HG03196 (cell line): Measurements from ENCODE around the gene ADARB2.
A peak's percentile ranks its signal among the peaks of the same experiment; 100 is the strongest.
"Not testable (repeated sequence)": the region's sequence is repeated elsewhere in the genome, so short reads cannot be mapped to it uniquely, and the experiment has no call there.

Source experiments
- ATAC-seq: cut with Tn5 transposase; IDR thresholded peaks from one replicate; pipeline ENCODE4 v1.9.1; 2021; ENCODE audit not compliant: unreplicated experiment

The ADARB2 gene

DNA sequence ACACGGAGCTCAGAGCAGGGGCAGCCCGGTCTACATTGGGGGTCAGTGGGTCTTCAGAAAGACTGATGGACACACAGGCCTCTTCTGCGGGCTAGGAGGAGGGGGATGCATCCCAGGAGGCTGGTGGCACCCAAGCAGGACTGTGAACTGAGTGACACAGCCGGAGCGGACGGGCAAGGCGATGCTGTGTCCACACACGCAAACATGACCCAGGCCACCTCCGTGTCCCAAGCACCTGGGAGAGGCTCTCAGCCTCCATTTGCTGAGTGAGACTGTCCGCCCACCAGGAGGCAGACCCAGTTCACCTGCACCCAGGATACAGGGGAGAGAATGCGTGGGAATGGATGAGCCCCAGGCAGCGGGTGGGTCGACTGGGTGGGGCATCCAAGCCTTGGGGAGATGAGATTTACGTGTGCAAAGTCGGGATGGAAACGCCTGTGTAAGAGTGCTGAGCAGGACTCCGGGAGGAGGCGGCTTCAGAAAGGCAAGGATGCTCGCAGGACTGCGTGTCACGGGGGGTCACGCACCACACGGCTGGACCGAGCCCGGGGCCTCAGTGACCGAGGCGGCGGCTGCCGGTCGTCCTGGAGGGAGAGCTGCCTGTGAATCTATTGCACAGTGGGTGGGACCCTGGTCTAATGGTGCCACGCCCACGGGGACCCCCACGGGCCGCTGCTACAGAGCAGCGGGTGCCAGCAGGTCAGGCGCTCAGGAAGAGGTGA is 262.8 kb downstream of the ADARB2 start:
- ATAC-seq = no peak

DNA sequence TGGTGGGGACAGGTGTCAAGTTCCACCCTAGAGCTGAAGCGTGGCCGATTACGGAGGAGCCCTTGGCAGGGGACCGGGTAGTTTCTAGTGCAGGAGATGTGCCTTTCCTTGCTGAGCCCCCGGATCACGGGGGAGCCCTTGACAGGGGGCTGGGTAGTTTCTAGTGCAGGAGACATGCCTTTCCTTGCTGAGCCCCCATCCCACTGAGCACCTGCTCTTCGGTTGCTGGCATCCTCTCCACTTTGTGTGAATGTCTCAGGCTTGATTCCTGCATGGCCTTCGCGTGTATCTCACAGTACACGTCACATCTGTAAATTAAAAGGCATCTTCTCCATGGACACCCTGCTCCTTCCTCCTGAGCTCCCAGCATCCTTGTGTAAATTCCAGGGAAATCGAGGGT is 263.5 kb downstream of the ADARB2 start:
- no peak for ATAC-seq

DNA sequence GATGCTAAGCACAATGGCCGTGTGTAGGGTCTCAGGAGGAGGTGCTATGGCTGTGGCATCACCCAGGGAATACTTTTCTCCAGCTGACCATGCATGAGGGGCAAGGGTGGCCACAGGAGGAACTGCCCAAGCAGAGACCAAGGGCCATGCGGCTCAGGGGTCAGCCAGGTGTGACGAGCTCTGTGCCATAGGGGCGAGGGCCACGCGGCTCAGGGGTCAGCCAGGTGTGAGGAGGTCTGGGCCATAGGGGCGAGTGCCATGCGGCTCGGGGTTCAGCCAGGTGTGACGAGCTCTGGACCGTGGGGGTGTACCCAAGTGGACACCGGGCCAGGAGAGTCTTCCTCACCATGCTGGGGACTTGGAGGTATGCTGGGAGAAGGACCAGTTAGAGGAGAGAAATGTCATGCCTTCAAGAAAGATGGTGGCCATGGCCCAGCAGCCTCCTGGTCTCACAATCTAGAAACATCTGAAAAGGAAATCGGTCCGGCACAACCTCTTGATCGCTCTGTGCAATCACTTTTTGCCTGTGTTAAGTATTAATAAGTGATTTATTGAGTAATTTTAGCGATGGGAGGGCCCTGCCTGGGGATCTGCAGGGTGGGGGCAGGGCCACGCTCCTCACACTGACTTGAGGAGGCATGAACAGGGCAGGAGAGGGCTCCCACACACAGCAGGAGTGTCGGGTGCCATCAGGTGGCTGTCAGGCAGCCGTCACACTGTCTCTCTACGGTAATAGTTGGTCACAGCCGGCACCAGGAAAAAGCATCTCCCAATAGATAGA is 265.0 kb downstream of the ADARB2 start:
- no peak for ATAC-seq

DNA sequence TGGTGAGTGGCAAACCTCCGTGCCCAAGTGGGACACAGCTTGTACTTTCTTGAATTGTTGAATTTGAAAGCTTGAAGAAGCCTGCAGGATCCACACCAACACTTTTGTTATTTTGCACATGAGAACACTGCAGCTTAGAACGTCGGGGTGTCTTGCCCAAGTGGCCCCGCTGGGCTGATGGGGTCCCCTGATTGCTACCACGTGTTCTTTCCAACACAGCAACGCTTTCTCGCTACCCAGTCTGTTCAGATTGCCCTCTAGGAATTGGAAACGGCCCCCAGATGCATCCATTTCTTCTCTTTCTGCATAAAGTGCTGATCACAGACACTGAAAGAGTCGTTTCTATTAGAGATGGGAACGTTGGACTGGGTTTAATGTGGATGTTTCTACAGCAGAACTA is 268.5 kb downstream of the ADARB2 start:
- no peak for ATAC-seq

DNA sequence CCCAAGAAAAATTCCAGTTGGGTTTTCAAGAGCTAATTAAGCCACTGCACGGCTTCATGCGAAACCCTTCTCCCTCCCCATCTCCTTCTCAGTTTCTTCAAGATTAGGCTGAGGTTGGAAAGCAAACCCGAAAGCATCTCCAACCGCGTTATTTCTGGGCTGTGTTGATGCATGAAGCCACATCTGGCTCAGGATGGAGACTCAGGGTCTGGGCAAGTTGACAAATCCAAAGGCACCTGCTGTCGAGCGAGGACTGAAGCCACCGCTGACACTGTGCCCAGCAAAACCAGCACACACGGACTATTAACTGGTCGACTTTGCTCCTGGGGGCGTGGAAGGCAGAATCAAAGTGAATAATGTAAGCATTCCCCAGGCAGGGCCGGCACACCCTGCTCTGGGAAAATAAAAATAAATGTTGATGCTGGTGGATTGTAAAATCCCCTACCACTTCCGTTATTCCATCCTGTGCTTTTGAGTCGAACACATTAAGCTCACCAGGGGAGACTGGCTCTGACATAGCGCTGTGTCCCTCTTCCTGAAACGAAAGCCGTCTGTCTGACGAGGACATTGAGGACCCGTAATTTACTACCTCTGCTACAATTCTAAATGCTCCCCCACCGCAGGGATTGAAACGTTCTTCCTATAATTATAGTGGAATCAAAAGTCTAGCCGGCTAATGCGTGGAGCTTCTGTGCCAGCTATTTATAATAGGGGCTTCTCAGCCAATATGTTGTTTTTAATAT is 269.8 kb downstream of the ADARB2 start:
- ATAC-seq = no peak

DNA sequence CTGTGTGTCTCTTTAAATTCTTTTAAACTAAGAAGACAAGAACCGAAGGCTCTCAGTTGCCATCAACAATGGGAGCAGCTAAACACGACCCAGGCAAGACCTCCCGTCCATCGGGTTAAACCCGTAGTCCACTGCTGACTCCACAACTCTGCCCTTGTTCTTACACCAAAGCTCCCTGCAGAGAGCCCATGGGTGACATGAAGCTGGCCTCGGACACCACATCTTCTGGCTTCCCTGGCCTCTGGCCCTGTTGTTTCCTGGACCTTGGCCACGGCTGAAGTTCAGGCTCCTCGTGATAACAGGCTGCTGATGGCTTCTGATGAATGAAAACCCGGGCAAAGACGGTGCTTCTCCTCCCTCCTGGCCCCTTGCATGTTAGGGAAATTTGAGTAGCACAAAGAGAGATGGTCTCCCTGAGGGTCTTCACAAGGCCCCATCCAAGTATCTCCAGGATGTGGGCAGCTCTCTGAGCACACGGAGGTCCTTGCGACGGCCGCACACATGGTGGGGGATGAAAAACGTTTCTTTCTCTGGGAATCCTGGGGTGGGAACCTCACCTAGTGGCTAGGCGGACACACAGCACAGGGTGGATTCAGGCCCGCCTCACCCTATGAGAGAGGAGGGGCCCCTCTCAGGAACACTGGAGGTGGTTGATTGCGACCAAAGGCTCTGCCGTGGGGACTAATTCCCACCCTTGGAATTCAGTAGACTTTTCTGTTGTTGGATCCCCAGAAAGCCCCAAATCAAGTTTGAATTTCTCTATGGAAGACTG is 271.1 kb downstream of the ADARB2 start:
- no peak for ATAC-seq

DNA sequence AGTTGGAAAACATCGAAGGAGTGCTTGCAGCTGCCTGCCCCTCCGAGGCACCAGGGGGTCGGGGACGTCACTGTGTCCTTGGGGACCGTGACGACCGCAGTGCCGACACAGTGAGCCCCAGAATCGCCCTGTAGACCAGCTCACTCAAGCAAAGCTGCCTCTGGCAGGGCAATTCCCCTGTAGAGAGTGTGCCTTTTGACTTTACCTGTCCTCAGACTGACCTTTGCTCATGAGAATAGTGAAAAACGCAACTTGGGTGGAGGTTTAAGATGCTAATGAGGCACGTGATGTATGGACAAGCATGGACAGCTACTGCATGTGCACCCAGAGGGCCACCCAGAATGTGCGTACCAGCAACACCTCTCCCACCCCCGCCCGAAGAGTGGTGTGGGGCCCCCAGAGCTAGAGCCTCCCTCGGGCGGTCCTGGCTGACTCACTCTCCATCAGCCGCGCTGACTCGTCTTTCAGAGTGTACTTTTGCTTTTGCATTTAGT is 271.9 kb downstream of the ADARB2 start:
- ATAC-seq = peak; percentile 67

DNA sequence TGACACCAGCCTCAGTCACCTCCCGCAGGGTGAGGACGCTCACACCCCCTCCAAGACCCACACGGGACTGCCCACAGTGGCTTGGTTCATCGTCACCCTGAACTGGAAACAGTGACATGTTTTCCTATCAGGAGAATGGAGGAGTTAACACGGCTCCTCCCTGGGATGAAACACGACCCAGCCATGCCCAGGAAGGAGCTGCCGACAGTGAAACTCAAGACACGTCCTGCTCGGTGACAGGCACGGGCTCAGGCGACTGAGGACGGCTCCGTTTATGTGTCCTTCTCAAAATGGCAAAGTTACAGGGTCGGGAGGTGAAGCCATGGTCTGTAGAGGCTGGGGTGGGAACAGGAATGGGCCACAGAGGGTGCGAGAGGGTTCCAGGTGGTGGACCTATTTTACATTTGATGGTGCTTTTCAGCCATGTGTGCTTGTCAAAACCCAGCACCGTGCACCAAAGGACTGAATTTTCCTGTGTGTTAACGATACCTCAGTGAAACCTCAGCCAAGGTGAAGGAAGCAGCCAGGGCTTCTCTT is 272.4 kb downstream of the ADARB2 start:
- peak; percentile 6 for ATAC-seq

DNA sequence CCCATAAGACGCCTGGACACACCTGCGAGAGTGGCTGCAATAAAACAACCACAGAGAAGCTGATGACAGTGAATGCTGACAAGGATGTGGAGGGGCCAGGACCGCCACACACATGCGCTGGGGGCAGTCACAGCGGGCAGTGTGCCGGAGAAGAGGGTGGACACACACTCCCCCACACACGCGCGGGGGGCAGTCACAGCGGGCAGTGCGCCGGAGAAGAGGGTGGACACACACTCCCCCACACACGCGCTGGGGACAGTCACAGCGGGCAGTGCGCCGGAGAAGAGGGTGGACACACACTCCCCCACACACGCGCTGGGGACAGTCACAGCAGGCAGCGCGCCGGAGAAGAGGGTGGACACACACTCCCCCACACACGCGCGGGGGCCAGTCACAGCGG is 273.4 kb downstream of the ADARB2 start:
- ATAC-seq = not testable (repeated sequence)

DNA sequence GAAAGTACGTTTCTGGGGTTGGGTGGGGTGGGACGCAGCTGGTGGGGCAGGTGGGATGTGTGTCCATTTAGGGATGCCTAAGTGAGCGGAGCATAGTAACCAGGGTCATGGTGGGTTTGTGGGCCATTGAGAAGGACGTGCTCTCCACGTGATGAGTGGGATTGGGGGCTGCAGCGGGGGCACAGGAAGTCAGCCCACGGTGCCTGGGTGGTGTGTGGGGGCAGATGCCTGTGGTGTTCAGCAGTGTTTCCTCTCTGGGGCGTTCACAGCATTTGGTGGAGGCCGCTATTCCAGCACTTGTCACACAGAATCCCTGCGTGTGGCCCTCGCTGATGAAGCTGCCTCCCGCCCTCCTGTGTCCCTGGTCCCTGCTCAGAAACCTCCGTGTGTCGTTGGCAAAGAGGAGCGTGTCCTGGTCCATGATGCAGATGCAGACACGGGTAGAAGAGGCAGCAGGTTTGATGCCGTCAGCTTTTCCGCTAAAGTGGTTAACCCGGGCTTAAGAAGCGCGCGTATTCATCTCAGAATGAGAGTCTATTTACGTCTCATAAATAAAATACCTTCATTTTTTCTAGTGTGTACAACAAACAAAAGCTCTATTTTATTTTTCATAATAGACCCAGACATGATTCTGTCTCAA is 274.2 kb downstream of the ADARB2 start:
- no peak for ATAC-seq

DNA sequence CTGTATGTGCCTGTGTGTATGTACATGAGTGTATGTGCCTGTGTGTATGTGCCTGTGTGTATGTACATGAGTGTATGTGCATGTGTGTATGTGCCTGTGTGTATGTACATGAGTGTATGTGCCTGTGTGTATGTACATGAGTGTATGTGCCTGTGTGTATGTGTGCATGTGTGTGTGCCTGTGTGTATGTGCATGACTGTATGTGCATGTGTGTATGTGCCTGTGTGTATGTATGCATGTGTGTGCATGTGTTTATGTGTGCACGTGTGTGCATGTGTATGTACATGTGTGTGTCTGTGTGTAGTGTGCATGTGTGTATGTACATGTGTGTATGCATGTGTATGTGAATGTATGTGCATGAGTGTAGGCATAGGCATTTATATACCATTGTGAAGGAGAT is 274.8 kb downstream of the ADARB2 start:
- ATAC-seq = no peak

DNA sequence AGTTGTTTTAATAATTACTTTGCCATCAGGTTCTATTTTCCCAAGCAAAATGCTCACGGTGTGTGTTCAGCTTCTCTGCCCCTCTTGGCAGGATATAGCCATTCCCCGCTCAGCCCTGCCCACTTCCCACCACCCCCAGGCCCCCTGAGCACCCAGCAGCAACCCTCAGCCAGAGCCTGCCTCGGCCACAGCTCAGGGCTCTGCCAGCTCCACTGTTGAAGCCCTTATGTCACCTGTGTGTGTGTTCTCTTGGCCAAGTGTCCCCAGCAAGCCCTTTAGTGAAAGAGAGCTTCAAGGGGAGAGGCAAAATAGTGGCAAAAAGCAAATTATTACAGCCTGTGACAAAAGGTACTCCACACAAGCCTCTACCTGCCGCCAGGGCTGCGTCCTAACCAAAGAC is 275.3 kb downstream of the ADARB2 start:
- ATAC-seq = no peak

DNA sequence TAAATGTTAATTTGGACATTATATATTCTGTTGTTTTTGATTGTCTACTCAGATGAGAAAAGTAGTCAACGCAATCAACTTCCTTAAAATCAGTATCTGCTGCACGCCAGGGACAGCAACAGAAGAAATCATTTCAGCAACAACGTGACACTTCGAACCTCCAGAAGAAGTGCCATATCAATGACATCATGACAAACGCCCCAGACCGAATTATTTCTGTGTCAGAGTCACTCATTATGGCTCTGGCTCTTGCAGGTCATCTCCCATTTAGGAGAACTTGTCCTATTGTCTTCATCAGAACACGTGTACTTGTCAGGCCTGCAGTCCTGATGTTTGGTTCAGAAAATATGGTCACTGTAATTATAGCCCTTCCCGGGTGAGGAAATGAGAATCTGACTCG is 276.3 kb downstream of the ADARB2 start:
- no peak for ATAC-seq

DNA sequence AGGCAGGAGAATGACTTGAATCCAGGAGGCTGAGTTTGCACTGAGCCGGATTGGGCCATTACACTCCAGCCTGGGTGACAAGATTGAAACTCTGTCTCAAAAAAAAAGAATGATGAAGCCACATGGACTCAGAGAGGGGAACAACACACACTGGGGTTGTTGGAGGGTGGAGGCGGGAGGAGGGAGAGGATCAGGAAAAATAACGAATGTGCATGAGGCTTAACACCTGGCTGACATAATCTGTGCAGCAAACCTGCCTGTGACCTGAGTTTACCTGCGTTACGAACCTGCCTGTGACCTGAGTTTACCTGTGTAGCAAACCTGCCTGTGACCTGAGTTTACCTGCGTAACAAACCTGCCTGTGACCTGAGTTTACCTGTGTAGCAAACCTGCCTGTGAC is 277.7 kb downstream of the ADARB2 start:
- ATAC-seq = not testable (repeated sequence)

DNA sequence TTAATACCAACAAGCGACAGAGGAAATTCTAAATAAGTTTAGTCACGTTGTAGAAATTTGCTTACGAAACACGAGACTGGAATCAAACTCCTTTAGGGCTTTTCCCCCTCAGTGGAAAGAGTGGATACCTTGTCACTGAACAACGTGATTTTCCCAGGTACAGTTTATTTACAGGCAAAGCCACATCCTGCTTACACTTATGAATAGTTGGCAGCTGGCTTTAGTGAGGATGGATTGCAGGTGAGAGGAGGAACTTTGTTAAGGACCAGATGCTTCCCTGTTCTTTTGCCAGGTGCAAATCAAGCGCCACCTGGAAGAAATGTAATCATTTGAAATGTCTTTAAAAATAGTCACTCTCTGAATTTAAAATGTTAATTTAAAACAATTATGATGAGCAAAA is 282.4 kb downstream of the ADARB2 start:
- ATAC-seq = peak; percentile 24

DNA sequence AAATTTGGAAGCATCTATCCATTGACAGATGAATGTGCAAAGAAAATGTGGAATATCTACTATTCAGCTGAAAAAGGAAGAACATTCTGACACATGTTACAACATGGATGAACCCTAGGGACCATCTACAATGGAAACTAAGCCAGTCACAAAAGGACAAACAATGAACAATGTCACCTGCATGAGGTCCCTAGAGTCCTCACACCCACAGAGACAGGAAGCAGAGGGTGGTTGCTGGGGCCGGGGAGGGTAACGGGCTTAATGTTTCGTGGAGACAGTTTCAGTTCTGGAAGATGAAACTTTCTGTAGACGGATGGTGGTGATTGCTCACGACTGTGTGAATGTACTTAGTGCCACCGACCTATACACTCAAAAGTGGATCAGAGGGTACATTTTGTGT is 282.9 kb downstream of the ADARB2 start:
- peak; percentile 99 for ATAC-seq

DNA sequence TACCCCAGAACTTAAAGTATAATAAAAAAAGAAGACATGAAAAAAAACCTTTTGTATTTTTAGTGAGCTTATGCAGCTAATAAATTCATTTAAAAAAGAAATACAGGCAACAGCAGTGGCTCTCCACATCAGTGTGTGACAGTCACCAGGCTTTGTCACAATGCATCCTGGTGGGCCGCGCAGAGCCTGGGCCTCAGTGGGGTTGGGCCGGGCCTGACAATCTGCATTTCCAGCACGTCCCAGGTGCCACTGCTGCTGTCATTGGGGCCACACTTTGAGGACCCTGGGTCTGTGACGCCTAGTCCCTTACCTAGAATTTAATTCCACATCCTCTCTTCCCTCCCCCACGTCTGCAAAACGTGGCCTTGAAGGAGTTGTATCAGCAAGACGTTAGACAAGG is 284.5 kb downstream of the ADARB2 start:
- no peak for ATAC-seq

DNA sequence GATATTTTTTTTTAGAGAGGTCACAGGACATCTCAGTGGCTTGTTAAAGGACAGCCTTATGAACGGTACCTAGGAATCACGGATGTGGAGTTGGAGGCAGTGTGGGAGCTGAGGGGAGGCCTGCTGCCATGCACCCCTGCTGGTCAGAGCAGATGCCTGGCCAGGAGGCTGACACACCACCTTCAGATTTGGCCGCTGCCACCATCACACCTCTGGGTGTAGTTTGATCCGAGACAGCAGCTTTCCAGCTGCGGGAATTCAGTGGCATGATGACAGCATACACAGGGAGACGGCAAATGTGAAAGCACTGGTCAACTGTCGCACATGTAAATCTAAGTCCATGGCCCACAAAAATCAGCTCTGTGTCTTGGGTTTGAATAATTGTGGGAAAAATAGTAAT is 285.4 kb downstream of the ADARB2 start:
- no peak for ATAC-seq

DNA sequence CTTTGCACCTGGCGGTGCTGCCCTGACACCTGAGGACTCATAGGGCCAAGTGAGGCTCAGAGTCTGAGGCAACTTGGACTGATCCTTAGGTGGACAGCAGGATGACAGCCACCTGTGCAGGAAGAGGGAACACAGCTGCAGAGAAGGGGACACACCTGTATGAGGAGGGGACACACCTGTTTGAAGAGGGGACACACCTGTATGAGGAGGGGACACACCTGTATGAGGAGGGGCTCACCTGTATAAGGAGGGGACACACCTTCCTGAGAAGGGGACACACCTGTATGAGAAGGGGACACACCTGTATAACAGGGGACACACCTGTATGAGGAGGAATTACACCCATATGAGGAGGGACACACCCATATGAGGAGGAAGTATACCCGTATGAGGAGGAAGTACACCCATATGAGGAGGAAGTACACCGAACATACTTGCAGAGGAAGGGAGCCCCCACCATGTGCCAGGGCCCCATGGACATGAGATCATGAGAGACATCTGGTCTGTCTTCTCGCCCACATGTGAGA is 285.9 kb downstream of the ADARB2 start:
- no peak for ATAC-seq
